IMR-90 (cell line): Measurements from ENCODE around the gene CTIF. TPM values are rescaled to one million over a fixed set of nuclear protein-coding genes. Genes with fewer than 3 reads are reported as not detected.

ENCODE experiments used
- ATAC-seq: fragments of 200-7000 bp; cut with Tn5 transposase; 2 replicates; pipeline ENCODE4 v1.9.1; 2020; ENCODE audit warnings: low read depth, mild to moderate bottlenecking, moderate library complexity
- BruUV-seq: library from RNA; stranded (reverse); fragments of 400-500 nt; replicated peaks from 2 replicates; lab custom pipeline; 2021; lab: Mats Ljungman, UMichigan
- CTCF ChIA-PET: fragments of 300-600 bp; formaldehyde crosslinking; extraction: SDS; loops from one replicate; lab custom pipeline; 2021; ENCODE audit warnings: antibody characterized with exemption; lab: Yijun Ruan, JAX
- POLR2A ChIA-PET: fragments of 300-600 bp; sonication (Branson Sonifier 250); formaldehyde crosslinking; loops from one replicate; lab custom pipeline; 2022; ENCODE audit warnings: antibody characterized with exemption; ENCODE audit not compliant: unreplicated experiment; lab: Charles Lee
- DNase-seq: peaks from one replicate; pipeline ENCODE4 v3.0.0; 2013
- H2AFZ ChIP-seq: replicated peaks from 2 replicates; pipeline ENCODE3; 2013; ENCODE audit warnings: low read length, mild to moderate bottlenecking; ENCODE audit not compliant: poor library complexity
- H2AK5ac ChIP-seq: 2 replicates; pipeline ENCODE4 v1.6.1; 2013; ENCODE audit warnings: low read depth, low read length, inconsistent platforms
- H2AK9ac ChIP-seq: replicated peaks from 2 replicates; pipeline ENCODE3; 2013; ENCODE audit warnings: mild to moderate bottlenecking, low read depth, low read length, moderate library complexity; ENCODE audit not compliant: poor library complexity
- H2BK120ac ChIP-seq: 2 replicates; pipeline ENCODE4 v1.6.1; 2013; ENCODE audit warnings: low read depth, low read length, inconsistent platforms
- H2BK15ac ChIP-seq: 3 replicates; pipeline ENCODE4 v1.6.1; 2013; ENCODE audit warnings: low read depth, low read length, inconsistent platforms
- H2BK20ac ChIP-seq: 2 replicates; pipeline ENCODE4 v1.6.1; 2013; ENCODE audit warnings: low read depth, mild to moderate bottlenecking, inconsistent platforms, low read length, moderate library complexity
- H2BK5ac ChIP-seq: 2 replicates; pipeline ENCODE4 v1.6.1; 2013; ENCODE audit warnings: mild to moderate bottlenecking, low read depth, low read length, inconsistent platforms; ENCODE audit not compliant: poor library complexity, severe bottlenecking
- H3K14ac ChIP-seq: replicated peaks from 2 replicates; pipeline ENCODE4 v1.6.1; 2013; ENCODE audit warnings: low read depth, low read length, inconsistent platforms
- H3K18ac ChIP-seq: 2 replicates; pipeline ENCODE4 v1.6.1; 2013; ENCODE audit warnings: low read depth, low read length, control low read depth
- H3K23ac ChIP-seq: 2 replicates; pipeline ENCODE4 v1.6.1; 2013; ENCODE audit warnings: low read depth, low read length, inconsistent platforms
- H3K27ac ChIP-seq: 2 replicates; pipeline ENCODE4 v1.5.1; 2013; ENCODE audit warnings: mild to moderate bottlenecking, control low read depth, low read length; ENCODE audit not compliant: insufficient read depth
- H3K27me3 ChIP-seq: 2 replicates; pipeline ENCODE4 v1.6.1; 2013; ENCODE audit warnings: low read length; ENCODE audit not compliant: control insufficient read depth, insufficient read depth
- H3K36me3 ChIP-seq: 2 replicates; pipeline ENCODE4 v1.6.1; 2013; ENCODE audit warnings: low read length, mixed read lengths; ENCODE audit not compliant: control insufficient read depth, insufficient read depth
- H3K4ac ChIP-seq: 2 replicates; pipeline ENCODE4 v1.6.1; 2013; ENCODE audit warnings: low read depth, low read length, inconsistent platforms
- H3K4me1 ChIP-seq: 2 replicates; pipeline ENCODE4 v1.6.1; 2013; ENCODE audit warnings: low read length, mixed read lengths; ENCODE audit not compliant: control insufficient read depth, insufficient read depth
- H3K4me2 ChIP-seq: 2 replicates; pipeline ENCODE4 v1.6.1; 2013; ENCODE audit warnings: low read depth, mild to moderate bottlenecking, control low read depth, low read length, moderate library complexity
- H3K4me3 ChIP-seq: 2 replicates; pipeline ENCODE4 v1.5.1; 2013; ENCODE audit warnings: low read depth, mild to moderate bottlenecking, control low read depth, low read length, moderate library complexity; ENCODE audit not compliant: insufficient read depth
- H3K56ac ChIP-seq: 2 replicates; pipeline ENCODE4 v1.6.1; 2013; ENCODE audit warnings: low read length, inconsistent platforms; ENCODE audit not compliant: insufficient read depth; ENCODE audit errors: extremely low read depth
- H3K79me1 ChIP-seq, 2 experiments: 2 replicates each; pipeline ENCODE4 v1.6.1; 2013; ENCODE audit warnings: low read length in 2 of 2, inconsistent platforms in 1 of 2, low read depth in 1 of 2
- H3K9ac ChIP-seq: 2 replicates; pipeline ENCODE4 v1.6.1; 2013; ENCODE audit warnings: low read depth, low read length, control low read depth
- H3K9me1 ChIP-seq: 2 replicates; pipeline ENCODE4 v1.6.1; 2013; ENCODE audit warnings: low read length, inconsistent platforms; ENCODE audit not compliant: insufficient read depth
- H3K9me3 ChIP-seq: 2 replicates; pipeline ENCODE4 v1.6.1; 2013; ENCODE audit warnings: low read length; ENCODE audit not compliant: control insufficient read depth, insufficient read depth
- H4K20me1 ChIP-seq: 2 replicates; pipeline ENCODE4 v1.6.1; 2013; ENCODE audit warnings: low read length, inconsistent platforms; ENCODE audit not compliant: insufficient read depth
- H4K5ac ChIP-seq: 2 replicates; pipeline ENCODE4 v1.6.1; 2013; ENCODE audit warnings: mild to moderate bottlenecking, low read depth, low read length, control low read depth
- H4K8ac ChIP-seq, 2 experiments: 2 replicates each; pipeline ENCODE4 v1.6.1; 2013; ENCODE audit warnings: low read depth in 2 of 2, low read length in 2 of 2, control low read depth in 1 of 2, inconsistent platforms in 1 of 2
- H4K91ac ChIP-seq: 2 replicates; pipeline ENCODE4 v1.6.1; 2013; ENCODE audit warnings: low read depth, low read length, inconsistent platforms; ENCODE audit not compliant: insufficient read depth
- BHLHE40 ChIP-seq: fragments of 150-350 bp; IDR thresholded peaks from 2 replicates; pipeline ENCODE4 v1.6.1; 2016; ENCODE audit warnings: mild to moderate bottlenecking, low read depth, low read length
- CEBPB ChIP-seq: IDR thresholded peaks from 2 replicates; pipeline ENCODE4 v1.6.1; 2012; ENCODE audit warnings: low read depth, low read length, improper control_type of control experiment
- CHD1 ChIP-seq: IDR thresholded peaks from 2 replicates; pipeline ENCODE4 v1.6.1; 2012; ENCODE audit warnings: low read depth, low read length, improper control_type of control experiment
- FOS ChIP-seq: fragments of 150-350 bp; IDR thresholded peaks from 2 replicates; pipeline ENCODE4 v1.6.1; 2016; ENCODE audit warnings: low read depth, low read length
- MAFK ChIP-seq: IDR thresholded peaks from 2 replicates; pipeline ENCODE4 v1.6.1; 2012; ENCODE audit warnings: low read depth, low read length, improper control_type of control experiment
- MAZ ChIP-seq: IDR thresholded peaks from 2 replicates; pipeline ENCODE4 v1.6.1; 2012; ENCODE audit warnings: low read depth, mild to moderate bottlenecking, low read length, improper control_type of control experiment, moderate library complexity, borderline replicate concordance
- MXI1 ChIP-seq: IDR thresholded peaks from 2 replicates; pipeline ENCODE4 v1.6.1; 2012; ENCODE audit warnings: low read depth, mild to moderate bottlenecking, low read length, moderate library complexity, borderline replicate concordance
- POLR2A ChIP-seq: IDR thresholded peaks from 2 replicates; pipeline ENCODE4 v1.6.1; 2012; ENCODE audit warnings: mild to moderate bottlenecking, low read depth, low read length
- RAD21 ChIP-seq: IDR thresholded peaks from 2 replicates; pipeline ENCODE4 v1.6.1; 2012; ENCODE audit warnings: low read length, improper control_type of control experiment
- RFX5 ChIP-seq: IDR thresholded peaks from 2 replicates; pipeline ENCODE4 v1.8.0; 2012; ENCODE audit warnings: low read depth, mild to moderate bottlenecking, low read length, moderate library complexity
- SMC3 ChIP-seq: fragments of 150-350 bp; IDR thresholded peaks from 2 replicates; pipeline ENCODE4 v1.6.1; 2016; ENCODE audit warnings: low read depth, mild to moderate bottlenecking, antibody characterized with exemption, low read length, moderate library complexity
- WGBS, 2 experiments: methylation state at CpG; one replicate each; pipeline versions ENCODE4 v1.1.5 to v1.1.7; 2013; ENCODE audit warnings: missing lambda C conversion rate in 2 of 2; ENCODE audit not compliant: insufficient read length in 1 of 2; ENCODE audit errors: extremely low coverage in 2 of 2; 5-methylcytosine and 5-hydroxymethylcytosine counted together
- dilution Hi-C: fragments of 300-500 bp; cut with HindIII; formaldehyde crosslinking; loops from one replicate; pipeline ENCODE4 v1.14.3; 2018; ENCODE audit warnings: low sequenced_read_pairs; ENCODE audit not compliant: unreplicated experiment
- in situ Hi-C: fragments of 300-500 bp; cut with MboI; formaldehyde crosslinking; loops from 3 replicates; pipeline ENCODE4 v1.14.3; 2019; ENCODE audit warnings: low sequenced_read_pairs, inconsistent platforms, mixed read lengths
- intact Hi-C: fragments of 100-400 bp; cut with micrococcal nuclease; formaldehyde crosslinking; loops from 2 replicates; pipeline ENCODE4 v1.10.0; 2022
- polyA plus RNA-seq, 3 experiments: library from polyadenylated mRNA; depleted of rRNA; stranded (reverse); fragments of >200 nt; gene quantifications; 2 replicates each; pipeline ENCODE4 v1.2.3, GENCODE V29; 2012; ENCODE audit warnings: low replicate concordance in 1 of 3
- total RNA-seq: library from RNA; depleted of rRNA; stranded (reverse); fragments of >200 nt; gene quantifications from 2 replicates; pipeline ENCODE4 v1.2.3, GENCODE V29; 2012
- TF ChIP-seq, protein P1 (sequence below): fragments of 150-350 bp; IDR thresholded peaks from 2 replicates; pipeline ENCODE4 v1.6.1; 2016; ENCODE audit warnings: low read depth, mild to moderate bottlenecking, low read length, moderate library complexity, borderline replicate concordance
- TF ChIP-seq, protein P2 (sequence below): fragments of 150-350 bp; IDR thresholded peaks from 2 replicates; pipeline ENCODE4 v1.6.1; 2017; ENCODE audit warnings: mild to moderate bottlenecking, antibody characterized with exemption, low read length, low read depth
- TF ChIP-seq, protein P3 (sequence below): conservative IDR thresholded peaks from 2 replicates; pipeline ENCODE4 v1.5.1; 2012; ENCODE audit warnings: mild to moderate bottlenecking, low read depth, low read length, improper control_type of control experiment

Gene CTIF
- total and polyA plus RNA-seq, 2 of the 4 experiments (the other 2 are of a cell fraction): 25.1 to 57.0 TPM

DNA sequence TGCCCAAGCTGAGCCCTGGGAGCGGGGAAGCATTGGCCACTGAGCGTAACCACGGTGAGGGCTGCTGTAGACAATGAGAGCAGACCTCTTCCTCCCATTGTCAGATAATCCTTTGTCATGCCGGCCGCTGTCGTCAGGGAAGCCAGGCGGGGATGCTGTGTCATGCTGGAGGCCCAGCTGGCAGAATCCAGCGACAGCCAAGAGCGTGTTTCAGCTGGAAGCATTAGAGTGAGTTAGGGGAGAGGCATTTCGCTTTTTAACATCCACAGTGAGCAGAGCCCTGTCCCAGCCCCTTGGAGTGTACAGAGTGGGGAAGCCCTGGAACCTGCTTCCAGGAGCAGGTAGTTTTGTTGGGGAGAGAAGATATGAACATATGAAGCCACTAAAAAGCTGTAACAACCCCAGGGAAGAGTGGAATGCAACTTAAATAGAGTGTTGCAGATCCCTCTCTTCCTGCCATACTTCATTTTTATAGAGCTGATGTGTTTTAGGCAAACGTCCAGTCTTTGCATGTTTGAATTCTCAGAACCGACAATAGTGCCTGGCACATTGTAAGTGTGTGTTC, 7.0 kb downstream of the CTIF start:
- H2AK5ac ChIP-seq: peak overlapping the region; percentile 75
- BruUV-seq: no TSS peak
- peaks cover 53 to 94% of the 10 kb centered on the region in 2 experiments for H3K79me1 ChIP-seq
- H3K27ac ChIP-seq: peak overlapping the region; percentile 81
- in situ Hi-C loops: loop anchor here (5.0 to 25.0 kb wide), 2 partner anchors 116 to 391 kb away; no protein-coding TSS in a partner anchor
- H4K20me1 ChIP-seq: peaks cover 98% of the 10 kb centered on the region
- peak overlapping the region; percentile 96 for H3K23ac ChIP-seq
- peak overlapping the region; percentile 73 for H2AFZ ChIP-seq
- H2BK120ac ChIP-seq: peak overlapping the region; percentile 86
- peak overlapping the region; percentile 28; the same call in 1 of the 2 replicates for H3K56ac ChIP-seq
- H3K14ac ChIP-seq: peak overlapping the region; percentile 92
- ChIA-PET CTCF (no interaction called here), POLR2A (no interaction called here)
- intact Hi-C loops: no loop called here
- no peaks in the 10 kb centered on the region for H3K9me3 ChIP-seq
- H2BK20ac ChIP-seq: peak overlapping the region; percentile 27
- peak overlapping the region; percentile 47 for H3K18ac ChIP-seq
- H4K91ac ChIP-seq: peak overlapping the region; percentile 75
- DNase-seq: peak; percentile 90
- H3K36me3 ChIP-seq: peaks cover 3% of the 10 kb centered on the region
- H3K4me2 ChIP-seq: peak overlapping the region; percentile 55
- peaks cover 58% of the 10 kb centered on the region for H3K4me1 ChIP-seq
- peak overlapping the region; percentile 65 for H2AK9ac ChIP-seq
- 5% methylated on average over 4 of the region's 12 CpGs; no CpG with 5 or more reads in 1 of the 2 experiments for WGBS, 2 experiments
- H3K4ac ChIP-seq: peak overlapping the region; percentile 91
- dilution Hi-C loops: no loop called here
- peaks cover 73% of the 10 kb centered on the region for H3K9me1 ChIP-seq
- H2BK15ac ChIP-seq: peak overlapping the region; percentile 80; the same call in 1 of the 3 replicates
- H4K5ac ChIP-seq: peak overlapping the region; percentile 19; the same call in 1 of the 2 replicates
- H4K8ac ChIP-seq: peak overlapping the region; percentile 21 to 87
- H3K27me3 ChIP-seq: no peaks in the 10 kb centered on the region
- H3K9ac ChIP-seq: peak overlapping the region; percentile 23; the same call in 1 of the 2 replicates
- peak overlapping the region; percentile 79 for H2BK5ac ChIP-seq
- no peak overlapping the region for H3K4me3 ChIP-seq
- ATAC-seq: peak; percentile 40
- peak; percentile 20; the same call in 1 of the 2 replicates for TF ChIP-seq SMC3
- peak; percentile 17; the same call in 1 of the 2 replicates for TF ChIP-seq POLR2A
- peak; percentile 16; the same call in 1 of the 2 replicates for TF ChIP-seq RAD21
- TF ChIP-seq RFX5: no peak
- TF ChIP-seq MXI1: peak; percentile 91
- no peak for TF ChIP-seq CEBPB
- 0 out of 2 replicates have a peak, but pooled peaks have one; percentile 9 for TF ChIP-seq MAZ
- TF ChIP-seq, protein P1, sequence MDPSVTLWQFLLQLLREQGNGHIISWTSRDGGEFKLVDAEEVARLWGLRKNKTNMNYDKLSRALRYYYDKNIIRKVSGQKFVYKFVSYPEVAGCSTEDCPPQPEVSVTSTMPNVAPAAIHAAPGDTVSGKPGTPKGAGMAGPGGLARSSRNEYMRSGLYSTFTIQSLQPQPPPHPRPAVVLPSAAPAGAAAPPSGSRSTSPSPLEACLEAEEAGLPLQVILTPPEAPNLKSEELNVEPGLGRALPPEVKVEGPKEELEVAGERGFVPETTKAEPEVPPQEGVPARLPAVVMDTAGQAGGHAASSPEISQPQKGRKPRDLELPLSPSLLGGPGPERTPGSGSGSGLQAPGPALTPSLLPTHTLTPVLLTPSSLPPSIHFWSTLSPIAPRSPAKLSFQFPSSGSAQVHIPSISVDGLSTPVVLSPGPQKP: no peak
- TF ChIP-seq, protein P2, sequence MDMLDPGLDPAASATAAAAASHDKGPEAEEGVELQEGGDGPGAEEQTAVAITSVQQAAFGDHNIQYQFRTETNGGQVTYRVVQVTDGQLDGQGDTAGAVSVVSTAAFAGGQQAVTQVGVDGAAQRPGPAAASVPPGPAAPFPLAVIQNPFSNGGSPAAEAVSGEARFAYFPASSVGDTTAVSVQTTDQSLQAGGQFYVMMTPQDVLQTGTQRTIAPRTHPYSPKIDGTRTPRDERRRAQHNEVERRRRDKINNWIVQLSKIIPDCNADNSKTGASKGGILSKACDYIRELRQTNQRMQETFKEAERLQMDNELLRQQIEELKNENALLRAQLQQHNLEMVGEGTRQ: no peak
- TF ChIP-seq, protein P3, sequence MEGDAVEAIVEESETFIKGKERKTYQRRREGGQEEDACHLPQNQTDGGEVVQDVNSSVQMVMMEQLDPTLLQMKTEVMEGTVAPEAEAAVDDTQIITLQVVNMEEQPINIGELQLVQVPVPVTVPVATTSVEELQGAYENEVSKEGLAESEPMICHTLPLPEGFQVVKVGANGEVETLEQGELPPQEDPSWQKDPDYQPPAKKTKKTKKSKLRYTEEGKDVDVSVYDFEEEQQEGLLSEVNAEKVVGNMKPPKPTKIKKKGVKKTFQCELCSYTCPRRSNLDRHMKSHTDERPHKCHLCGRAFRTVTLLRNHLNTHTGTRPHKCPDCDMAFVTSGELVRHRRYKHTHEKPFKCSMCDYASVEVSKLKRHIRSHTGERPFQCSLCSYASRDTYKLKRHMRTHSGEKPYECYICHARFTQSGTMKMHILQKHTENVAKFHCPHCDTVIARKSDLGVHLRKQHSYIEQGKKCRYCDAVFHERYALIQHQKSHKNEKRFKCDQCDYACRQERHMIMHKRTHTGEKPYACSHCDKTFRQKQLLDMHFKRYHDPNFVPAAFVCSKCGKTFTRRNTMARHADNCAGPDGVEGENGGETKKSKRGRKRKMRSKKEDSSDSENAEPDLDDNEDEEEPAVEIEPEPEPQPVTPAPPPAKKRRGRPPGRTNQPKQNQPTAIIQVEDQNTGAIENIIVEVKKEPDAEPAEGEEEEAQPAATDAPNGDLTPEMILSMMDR: no peak
- TF ChIP-seq CHD1: no peak
- TF ChIP-seq FOS: peak; percentile 49; the same call in 1 of the 2 replicates
- 0 out of 2 replicates have a peak, but pooled peaks have one; percentile 21 for TF ChIP-seq BHLHE40
- peak; percentile 84 for TF ChIP-seq MAFK
